Measurements from ENCODE around the gene HUNK. TPM values are rescaled to one million over a fixed set of nuclear protein-coding genes. Genes with fewer than 3 reads are reported as not detected.
"Not testable (repeated sequence)": the region's sequence is repeated elsewhere in the genome, so short reads cannot be mapped to it uniquely, and the experiment has no call there.

The HUNK gene
- total RNA-seq, 4 donors from 2014 or later = 1.6 to 7.0 (median 3.4) TPM

DNA sequence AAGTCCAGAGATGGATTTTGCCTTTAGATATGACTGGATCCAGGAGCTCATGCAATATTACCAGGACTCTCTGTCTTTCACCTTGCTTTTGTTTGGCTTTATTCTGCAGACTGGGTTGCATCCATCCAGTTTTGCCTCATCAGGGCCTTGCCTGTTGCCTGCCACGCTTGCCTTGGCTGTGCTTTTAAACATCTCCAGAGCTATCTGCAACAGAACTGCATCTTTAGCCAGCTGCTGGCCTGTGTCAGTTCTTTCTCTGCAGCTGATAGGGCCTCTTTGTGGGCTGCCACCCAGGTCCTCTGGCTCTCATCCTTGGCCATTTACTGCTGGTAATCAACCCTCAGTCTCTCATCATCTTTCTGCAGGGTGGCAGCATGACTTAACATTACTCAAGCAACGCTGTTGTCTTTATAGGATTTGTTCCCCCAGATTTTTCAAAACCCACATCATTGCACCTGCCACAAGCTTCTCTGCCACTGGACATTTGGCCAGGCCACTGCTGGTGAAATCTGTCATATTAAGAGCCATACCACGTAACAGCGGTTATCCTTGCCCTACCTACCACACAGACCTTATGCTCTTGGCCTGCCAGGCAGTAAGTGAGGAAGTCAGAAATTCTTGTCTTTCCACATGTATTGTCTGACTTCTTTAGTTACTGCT, 24.4 kb upstream of the HUNK start:
- no peak for DNase-seq
- H3K27me3 ChIP-seq = no peaks in the 10 kb centered on the region
- no peak overlapping the region for H3K27ac ChIP-seq
- no peaks in the 10 kb centered on the region for H3K9me3 ChIP-seq
- H3K36me3 ChIP-seq = no peaks in the 10 kb centered on the region
- no peaks in the 10 kb centered on the region for H3K4me1 ChIP-seq
- no peak overlapping the region for H3K4me3 ChIP-seq
- TF ChIP-seq CTCF (IDR thresholded peaks at IDR 0.05) = no peak
- TF ChIP-seq POLR2A (IDR thresholded peaks at IDR 0.05) = no peak

DNA sequence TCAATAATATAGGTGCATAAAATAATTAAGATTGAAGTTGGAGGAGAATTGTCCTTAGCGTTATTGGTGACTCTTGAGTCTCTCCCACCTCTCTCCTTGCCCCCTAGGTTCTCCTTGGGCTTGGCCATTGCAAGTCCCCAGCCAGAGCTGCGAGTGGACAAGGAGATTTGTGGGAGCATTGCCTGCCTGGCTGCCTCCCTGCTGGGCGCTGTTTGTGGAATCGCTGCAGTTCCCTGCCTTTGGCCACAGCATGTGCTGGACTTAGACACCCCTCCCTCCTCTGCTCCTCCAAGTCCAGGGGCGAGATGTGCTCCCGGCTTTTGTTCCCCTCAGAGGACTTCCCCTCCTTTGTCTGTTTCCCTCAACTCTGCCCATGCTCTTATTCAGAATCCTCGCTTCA, 21.9 kb upstream of the HUNK start:
- Histone ChIP-seq H3K4me3 (no peak overlapping the region), H3K9me3 (no peaks in the 10 kb centered on the region), H3K36me3 (no peaks in the 10 kb centered on the region), H3K27ac (no peak overlapping the region), H3K4me1 (no peaks in the 10 kb centered on the region), H3K27me3 (no peaks in the 10 kb centered on the region)
- no peak for TF ChIP-seq CTCF (IDR thresholded peaks at IDR 0.05)
- TF ChIP-seq POLR2A (IDR thresholded peaks at IDR 0.05) = no peak
- no peak for DNase-seq

DNA sequence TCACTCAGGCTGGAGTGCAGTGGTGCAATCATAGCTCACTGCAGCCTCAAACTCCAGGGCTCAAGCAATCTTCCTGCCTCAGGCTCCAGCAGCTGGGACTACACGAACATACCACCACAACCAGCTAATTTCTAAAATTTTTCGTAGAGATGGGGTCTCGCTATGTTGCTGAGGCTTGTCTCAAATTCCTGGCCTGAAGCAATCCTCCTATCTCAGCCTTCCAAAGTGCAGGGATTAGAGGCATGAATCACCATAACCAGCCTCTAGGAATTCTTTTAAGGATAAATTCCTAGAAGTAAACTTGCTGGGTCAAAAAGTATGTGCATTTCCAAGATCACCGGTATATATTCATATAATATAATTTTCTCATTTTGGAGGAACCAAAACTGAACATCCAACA, 17.6 kb upstream of the HUNK start:
- no peaks in the 10 kb centered on the region for H3K27me3 ChIP-seq
- no peaks in the 10 kb centered on the region for H3K4me1 ChIP-seq
- no peaks in the 10 kb centered on the region for H3K36me3 ChIP-seq
- no peaks in the 10 kb centered on the region for H3K9me3 ChIP-seq
- no peak for DNase-seq
- no peak overlapping the region for H3K4me3 ChIP-seq
- H3K27ac ChIP-seq = no peak overlapping the region
- TF ChIP-seq CTCF (IDR thresholded peaks at IDR 0.05) (no peak), POLR2A (IDR thresholded peaks at IDR 0.05) (no peak)

DNA sequence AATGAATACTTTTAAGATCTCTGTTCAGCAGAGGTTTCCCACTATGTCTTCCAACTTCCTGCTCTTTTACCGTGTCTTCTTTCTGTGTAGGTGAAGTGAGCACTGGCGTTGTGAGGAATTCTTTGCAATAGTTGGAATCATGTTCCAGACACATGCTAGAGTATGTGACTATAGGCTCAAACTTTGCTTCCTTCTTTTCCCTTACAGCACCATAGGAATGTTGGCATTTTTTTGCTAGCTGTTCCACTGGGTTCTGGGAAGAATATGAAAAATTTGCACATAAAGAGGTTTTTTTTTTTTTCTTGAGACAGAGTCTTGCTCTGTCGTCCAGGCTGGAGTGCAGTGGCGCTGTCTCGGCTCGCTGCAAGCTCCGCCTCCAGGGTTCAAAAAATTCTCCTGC, 15.7 kb upstream of the HUNK start:
- no peak for DNase-seq

GRCh38 chr21:31857631-31858030, 15.2 kb upstream of the HUNK start:
- DNase-seq, H3K9me3 ChIP-seq, H3K4me1 ChIP-seq, H3K27ac ChIP-seq, H3K4me3 ChIP-seq, H3K36me3 ChIP-seq, H3K27me3 ChIP-seq: not testable (repeated sequence)

More for the DNA sequence above, 15.7 kb upstream of the HUNK start:
- Histone ChIP-seq H3K27me3 (no peaks in the 10 kb centered on the region), H3K4me3 (no peak overlapping the region), H3K27ac (no peak overlapping the region), H3K4me1 (no peaks in the 10 kb centered on the region), H3K36me3 (no peaks in the 10 kb centered on the region), H3K9me3 (no peaks in the 10 kb centered on the region)
- no peak for TF ChIP-seq POLR2A (IDR thresholded peaks at IDR 0.05)
- TF ChIP-seq CTCF (IDR thresholded peaks at IDR 0.05) = no peak

- no peak overlapping the region for H3K4me3 ChIP-seq
- no peaks in the 10 kb centered on the region for H3K9me3 ChIP-seq
- TF ChIP-seq CTCF (IDR thresholded peaks at IDR 0.05) = no peak
- H3K27ac ChIP-seq = no peak overlapping the region
- H3K27me3 ChIP-seq = no peaks in the 10 kb centered on the region
- DNase-seq = no peak
- no peaks in the 10 kb centered on the region for H3K4me1 ChIP-seq
- H3K36me3 ChIP-seq = no peaks in the 10 kb centered on the region
Observed at GRCh38 chr21:31860851-31861250, 12.0 kb upstream of the HUNK start.
